ENCODE data around the gene TPST2. TPM values are rescaled to one million over a fixed set of nuclear protein-coding genes. Genes with fewer than 3 reads are reported as not detected.

The TPST2 gene
- total RNA-seq, 2 donors from 2014 or later: 37.7 to 82.3 TPM

GRCh38 chr22:26580240-26580962 lies 9.5 kb downstream of the TPST2 start:
- Histone ChIP-seq H3K36me3 (no peaks in the 10 kb centered on the region), H3K27ac (no peak overlapping the region), H3K4me3 (no peak overlapping the region), H3K9me3 (no peaks in the 10 kb centered on the region), H3K4me1 (ENCODE audit: control insufficient read depth in 1 of 2, low read depth in 2 of 2) (peaks cover 8 to 9% of the 10 kb centered on the region in 2 donors), H3K27me3 (replicated peaks; ENCODE audit: insufficient read depth) (no peaks in the 10 kb centered on the region)
- no peak for DNase-seq (ENCODE audit: low spot score)
- ATAC-seq (ENCODE audit: insufficient number of reproducible peaks, low FRiP score, low read depth): no peak
- TF ChIP-seq, protein P1, sequence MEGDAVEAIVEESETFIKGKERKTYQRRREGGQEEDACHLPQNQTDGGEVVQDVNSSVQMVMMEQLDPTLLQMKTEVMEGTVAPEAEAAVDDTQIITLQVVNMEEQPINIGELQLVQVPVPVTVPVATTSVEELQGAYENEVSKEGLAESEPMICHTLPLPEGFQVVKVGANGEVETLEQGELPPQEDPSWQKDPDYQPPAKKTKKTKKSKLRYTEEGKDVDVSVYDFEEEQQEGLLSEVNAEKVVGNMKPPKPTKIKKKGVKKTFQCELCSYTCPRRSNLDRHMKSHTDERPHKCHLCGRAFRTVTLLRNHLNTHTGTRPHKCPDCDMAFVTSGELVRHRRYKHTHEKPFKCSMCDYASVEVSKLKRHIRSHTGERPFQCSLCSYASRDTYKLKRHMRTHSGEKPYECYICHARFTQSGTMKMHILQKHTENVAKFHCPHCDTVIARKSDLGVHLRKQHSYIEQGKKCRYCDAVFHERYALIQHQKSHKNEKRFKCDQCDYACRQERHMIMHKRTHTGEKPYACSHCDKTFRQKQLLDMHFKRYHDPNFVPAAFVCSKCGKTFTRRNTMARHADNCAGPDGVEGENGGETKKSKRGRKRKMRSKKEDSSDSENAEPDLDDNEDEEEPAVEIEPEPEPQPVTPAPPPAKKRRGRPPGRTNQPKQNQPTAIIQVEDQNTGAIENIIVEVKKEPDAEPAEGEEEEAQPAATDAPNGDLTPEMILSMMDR (IDR thresholded peaks at IDR 0.05): no peak

GRCh38 chr22:26579331-26579886 lies 10.5 kb downstream of the TPST2 start:
- DNase-seq (ENCODE audit: low spot score): no peak
- Histone ChIP-seq H3K9me3 (no peaks in the 10 kb centered on the region), H3K4me1 (ENCODE audit: control insufficient read depth in 1 of 2, low read depth in 2 of 2) (no peaks in the 10 kb centered on the region), H3K27ac (no peak overlapping the region), H3K36me3 (no peaks in the 10 kb centered on the region), H3K4me3 (no peak overlapping the region), H3K27me3 (replicated peaks; ENCODE audit: insufficient read depth) (no peaks in the 10 kb centered on the region)
- TF ChIP-seq, protein P1 (IDR thresholded peaks at IDR 0.05): no peak
- no peak for ATAC-seq (ENCODE audit: insufficient number of reproducible peaks, low FRiP score, low read depth)

DNA sequence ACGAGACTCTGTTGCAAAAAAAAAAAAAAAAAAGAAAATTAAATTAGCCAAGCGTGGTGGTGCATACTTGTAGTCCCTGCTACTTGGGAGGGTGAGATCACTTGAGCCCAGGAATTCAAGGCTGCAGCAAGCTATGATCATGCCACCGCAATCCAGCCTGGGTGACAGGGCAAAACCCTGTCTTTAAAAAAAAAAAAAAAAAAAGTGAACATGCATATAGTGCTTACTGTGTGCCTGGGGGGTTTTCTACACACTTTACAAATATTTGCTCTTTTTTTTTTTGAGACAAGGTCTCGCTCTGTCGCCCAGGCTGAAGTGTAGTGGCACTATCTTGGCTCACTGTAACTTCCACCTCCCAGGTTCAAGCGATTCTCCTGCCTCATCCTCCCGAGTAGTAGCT lies 12.9 kb downstream of the TPST2 start:
- Histone ChIP-seq H3K27ac (no peak overlapping the region), H3K9me3 (no peaks in the 10 kb centered on the region), H3K4me3 (no peak overlapping the region), H3K36me3 (no peaks in the 10 kb centered on the region), H3K27me3 (replicated peaks; ENCODE audit: insufficient read depth) (no peaks in the 10 kb centered on the region), H3K4me1 (ENCODE audit: control insufficient read depth in 1 of 2, low read depth in 2 of 2) (no peaks in the 10 kb centered on the region)
- ATAC-seq (ENCODE audit: insufficient number of reproducible peaks, low FRiP score, low read depth) (no peak), DNase-seq (ENCODE audit: low spot score) (no peak)
- TF ChIP-seq, protein P1 (IDR thresholded peaks at IDR 0.05): no peak

GRCh38 chr22:26576026-26576680 lies 13.8 kb downstream of the TPST2 start:
- no peak overlapping the region for H3K27ac ChIP-seq
- TF ChIP-seq, protein P1 (IDR thresholded peaks at IDR 0.05): no peak
- H3K9me3 ChIP-seq: no peaks in the 10 kb centered on the region
- no peaks in the 10 kb centered on the region for H3K27me3 ChIP-seq (replicated peaks; ENCODE audit: insufficient read depth)
- ATAC-seq (ENCODE audit: insufficient number of reproducible peaks, low FRiP score, low read depth): no peak
- DNase-seq (ENCODE audit: low spot score): no peak
- no peaks in the 10 kb centered on the region for H3K4me1 ChIP-seq (ENCODE audit: control insufficient read depth in 1 of 2, low read depth in 2 of 2)
- H3K36me3 ChIP-seq: no peaks in the 10 kb centered on the region
- H3K4me3 ChIP-seq: no peak overlapping the region

- H3K27ac ChIP-seq: no peak overlapping the region
- no peaks in the 10 kb centered on the region for H3K36me3 ChIP-seq
- no peak for DNase-seq (ENCODE audit: low spot score)
- H3K27me3 ChIP-seq (replicated peaks; ENCODE audit: insufficient read depth): no peaks in the 10 kb centered on the region
- H3K4me1 ChIP-seq (ENCODE audit: control insufficient read depth in 1 of 2, low read depth in 2 of 2): no peaks in the 10 kb centered on the region
- no peaks in the 10 kb centered on the region for H3K9me3 ChIP-seq
- TF ChIP-seq, protein P1 (IDR thresholded peaks at IDR 0.05): no peak
- no peak for ATAC-seq (ENCODE audit: insufficient number of reproducible peaks, low FRiP score, low read depth)
- no peak overlapping the region for H3K4me3 ChIP-seq
Measured at GRCh38 chr22:26574001-26574723, 15.8 kb downstream of the TPST2 start.

All from thoracic aorta (tissue), 2 donors.